GM23248 (cell line): Measurements from ENCODE around the gene TMC8. TPM values are rescaled to one million over a fixed set of nuclear protein-coding genes. Genes with fewer than 3 reads are reported as not detected.

Source experiments
- DNase-seq: peaks from one replicate; pipeline ENCODE4 v3.0.0-alpha.2; 2015
- H2AFZ ChIP-seq: fragments of 200-600 bp; sonication (generic); 2 replicates; pipeline ENCODE4 v1.6.1; 2016; ENCODE audit warnings: antibody characterized with exemption
- H3F3A ChIP-seq: fragments of 200-600 bp; sonication (generic); 2 replicates; pipeline ENCODE4 v1.6.1; 2016; ENCODE audit warnings: mild to moderate bottlenecking, antibody characterized with exemption, mixed run types; ENCODE audit not compliant: insufficient read depth
- H3K27ac ChIP-seq: fragments of 200-600 bp; sonication (generic); 2 replicates; pipeline ENCODE4 v1.5.1; 2016; ENCODE audit warnings: mild to moderate bottlenecking
- H3K27me3 ChIP-seq: fragments of 200-600 bp; sonication (generic); replicated peaks from 2 replicates; pipeline ENCODE4 v1.6.1; 2016; ENCODE audit warnings: mild to moderate bottlenecking; ENCODE audit not compliant: insufficient read depth
- H3K36me3 ChIP-seq: fragments of 200-600 bp; sonication (generic); 2 replicates; pipeline ENCODE4 v1.6.1; 2016; ENCODE audit warnings: low read depth, mild to moderate bottlenecking
- H3K4me1 ChIP-seq: fragments of 200-600 bp; sonication (generic); 2 replicates; pipeline ENCODE4 v1.6.1; 2016; ENCODE audit warnings: mild to moderate bottlenecking; ENCODE audit not compliant: insufficient read depth
- H3K4me2 ChIP-seq: fragments of 200-600 bp; sonication (generic); one replicate; pipeline ENCODE4 v1.6.1; 2016; ENCODE audit warnings: mild to moderate bottlenecking; ENCODE audit not compliant: unreplicated experiment
- H3K4me3 ChIP-seq: fragments of 200-600 bp; sonication (generic); 2 replicates; pipeline ENCODE4 v1.5.1; 2016; ENCODE audit warnings: mild to moderate bottlenecking
- H3K79me2 ChIP-seq: fragments of 200-600 bp; sonication (generic); 2 replicates; pipeline ENCODE4 v1.6.1; 2016; ENCODE audit warnings: mild to moderate bottlenecking; ENCODE audit not compliant: insufficient read depth
- H3K9ac ChIP-seq: fragments of 200-600 bp; sonication (generic); 2 replicates; pipeline ENCODE4 v1.6.1; 2016; ENCODE audit warnings: mild to moderate bottlenecking
- H3K9me2 ChIP-seq: fragments of 200-600 bp; sonication (generic); 2 replicates; pipeline ENCODE4 v1.6.1; 2016; ENCODE audit warnings: mixed run types, mild to moderate bottlenecking, moderate library complexity; ENCODE audit not compliant: insufficient read depth
- H3K9me3 ChIP-seq: fragments of 200-600 bp; sonication (generic); one replicate; pipeline ENCODE4 v1.6.1; 2017; ENCODE audit warnings: low read depth
- H4K20me1 ChIP-seq: fragments of 200-600 bp; sonication (generic); 2 replicates; pipeline ENCODE4 v1.6.0; 2016; ENCODE audit not compliant: insufficient read depth
- EZH2 ChIP-seq: fragments of 200-600 bp; sonication (generic); IDR thresholded peaks from 2 replicates; pipeline ENCODE4 v1.6.1; 2018; ENCODE audit warnings: antibody characterized with exemption, mild to moderate bottlenecking; ENCODE audit not compliant: insufficient read depth, poor library complexity, severe bottlenecking
- EZH2phosphoT487 ChIP-seq: fragments of 200-600 bp; sonication (generic); IDR thresholded peaks from 2 replicates; pipeline ENCODE4 v1.6.1; 2018; ENCODE audit warnings: antibody characterized with exemption, moderate library complexity, mild to moderate bottlenecking, low read depth; ENCODE audit not compliant: insufficient read depth
- WGBS, 2 experiments: methylation state at CpG; one replicate each; pipeline ENCODE4 v1.1.6; 2015 to 2017; ENCODE audit warnings: low lambda C conversion rate in 2 of 2, low coverage in 1 of 2; ENCODE audit errors: missing lambda C conversion rate in 2 of 2; 5-methylcytosine and 5-hydroxymethylcytosine counted together
- in situ Hi-C: fragments of 300-500 bp; cut with MboI; formaldehyde crosslinking; loops from 2 replicates; pipeline ENCODE4 v1.15.0; 2020
- polyA plus RNA-seq: library from polyadenylated mRNA; unstranded; fragments of >200 nt; fragmentation: Nextera tagmentation; extraction: Ambion mirVana; gene quantifications from 2 replicates; pipeline ENCODE4 v1.2.1, GENCODE V29; 2016
- total RNA-seq: library from RNA; depleted of rRNA; stranded (reverse); fragments of >200 nt; shearing (Covaris generic); gene quantifications from 2 replicates; pipeline ENCODE4 v1.2.3, GENCODE V29; 2014

The TMC8 gene
- total and polyA plus RNA-seq, 2 experiments from 2014 or later: not detected

DNA sequence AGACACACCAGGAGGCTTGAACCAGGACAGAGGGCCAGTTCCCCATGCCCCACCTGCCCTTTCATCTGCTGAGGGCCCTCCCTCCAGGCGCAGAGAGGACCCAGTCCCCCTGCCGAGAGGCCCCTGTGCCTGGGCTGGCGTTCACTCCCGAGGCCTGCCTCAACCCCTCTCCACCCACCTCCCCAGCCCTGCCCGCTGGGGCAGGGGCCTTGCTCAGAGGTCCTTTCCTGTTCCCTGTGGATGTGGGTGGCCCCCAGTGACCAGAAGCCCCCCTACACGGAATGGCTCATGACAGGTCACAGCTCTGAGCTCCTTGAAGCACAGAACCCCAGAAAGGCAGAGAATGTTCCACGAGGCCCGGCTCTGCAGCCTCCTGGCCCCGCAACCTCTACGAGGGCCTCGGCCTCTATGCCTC lies 8.8 kb upstream of the TMC8 start:
- Histone ChIP-seq H3K4me3 (no peak overlapping the region), H3K27me3 (no peaks in the 10 kb centered on the region), H2AFZ (no peak overlapping the region), H3K9me2 (no peaks in the 10 kb centered on the region), H3K4me1 (no peaks in the 10 kb centered on the region), H3K4me2 (no peak overlapping the region), H3K36me3 (no peaks in the 10 kb centered on the region), H4K20me1 (no peaks in the 10 kb centered on the region), H3K79me2 (no peaks in the 10 kb centered on the region), H3K27ac (no peak overlapping the region), H3F3A (no peaks in the 10 kb centered on the region), H3K9ac (no peak overlapping the region), H3K9me3 (no peaks in the 10 kb centered on the region)
- in situ Hi-C loops: no loop called here
- no peak for DNase-seq
- 78 to 86% methylated on average over 7 to 11 of the region's 11 CpGs for WGBS, 2 experiments
- TF ChIP-seq EZH2: no peak
- TF ChIP-seq EZH2phosphoT487: no peak

GRCh38 chr17:78122216-78122930 lies 8.2 kb upstream of the TMC8 start:
- in situ Hi-C loops: no loop called here

GRCh38 chr17:78122931-78123249 lies 7.7 kb upstream of the TMC8 start:
- no peak for DNase-seq
- 65 to 79% methylated on average over 4 of the region's 4 CpGs for WGBS, 2 experiments
- Histone ChIP-seq H3K36me3 (no peaks in the 10 kb centered on the region), H3K4me3 (no peak overlapping the region), H3K4me2 (no peak overlapping the region), H3K9me3 (no peaks in the 10 kb centered on the region), H3K27me3 (peaks cover 8% of the 10 kb centered on the region), H3K79me2 (no peaks in the 10 kb centered on the region), H3K4me1 (no peaks in the 10 kb centered on the region), H4K20me1 (no peaks in the 10 kb centered on the region), H3K9ac (no peak overlapping the region), H3F3A (no peaks in the 10 kb centered on the region), H2AFZ (no peak overlapping the region), H3K27ac (no peak overlapping the region), H3K9me2 (no peaks in the 10 kb centered on the region)
- no peak for TF ChIP-seq EZH2phosphoT487
- TF ChIP-seq EZH2: no peak
- in situ Hi-C loops: no loop called here

More at GRCh38 chr17:78122216-78122930, 8.2 kb upstream of the TMC8 start:
- no peaks in the 10 kb centered on the region for H3K9me3 ChIP-seq
- no peak overlapping the region for H2AFZ ChIP-seq
- H3K27ac ChIP-seq: no peak overlapping the region
- H4K20me1 ChIP-seq: no peaks in the 10 kb centered on the region
- H3K4me3 ChIP-seq: no peak overlapping the region
- H3K27me3 ChIP-seq: peaks cover 3% of the 10 kb centered on the region
- DNase-seq: no peak
- no peak overlapping the region for H3K9ac ChIP-seq
- no peaks in the 10 kb centered on the region for H3K4me1 ChIP-seq
- H3K79me2 ChIP-seq: no peaks in the 10 kb centered on the region
- 80% methylated on average over 20 to 23 of the region's 23 CpGs for WGBS, 2 experiments
- no peak overlapping the region for H3K4me2 ChIP-seq
- H3F3A ChIP-seq: no peaks in the 10 kb centered on the region
- H3K36me3 ChIP-seq: no peaks in the 10 kb centered on the region
- H3K9me2 ChIP-seq: no peaks in the 10 kb centered on the region
- TF ChIP-seq EZH2phosphoT487: no peak
- no peak for TF ChIP-seq EZH2

DNA sequence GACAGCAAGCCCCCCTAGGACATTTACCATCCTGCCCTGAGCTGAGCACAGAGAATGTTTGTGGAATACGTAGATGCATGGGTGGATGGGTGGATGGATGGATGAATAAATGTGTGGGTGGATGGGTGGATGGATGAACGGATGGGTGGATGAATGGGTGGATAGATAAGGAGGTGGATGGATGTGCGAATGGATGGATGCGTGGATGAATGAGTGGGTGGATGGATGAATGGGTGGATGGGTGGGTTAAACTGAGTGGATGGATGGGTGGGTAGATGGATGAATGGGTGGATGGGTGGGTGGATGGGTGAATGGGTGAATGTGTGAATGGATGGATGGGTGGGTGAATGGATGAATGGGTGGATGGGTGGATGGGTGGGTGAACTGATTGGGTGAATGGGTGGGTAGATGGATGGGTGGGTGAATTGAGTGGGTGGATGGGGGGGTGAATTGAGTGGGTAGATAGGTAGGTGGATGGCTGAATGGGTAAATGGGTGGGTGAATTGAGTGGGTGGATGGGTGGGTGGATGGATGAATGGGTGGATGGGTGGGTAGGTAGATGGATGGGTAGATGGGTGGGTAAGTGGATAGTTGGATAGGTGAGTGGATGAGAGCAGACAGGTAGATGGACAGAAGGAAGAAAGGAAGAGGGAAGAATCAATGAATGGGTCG lies 7.2 kb upstream of the TMC8 start:
- Histone ChIP-seq H4K20me1 (no peaks in the 10 kb centered on the region), H3K79me2 (no peaks in the 10 kb centered on the region), H3K9ac (no peak overlapping the region), H3F3A (no peaks in the 10 kb centered on the region), H2AFZ (no peak overlapping the region), H3K9me2 (no peaks in the 10 kb centered on the region), H3K9me3 (no peaks in the 10 kb centered on the region), H3K4me1 (no peaks in the 10 kb centered on the region), H3K4me3 (no peak overlapping the region), H3K27me3 (peaks cover 14% of the 10 kb centered on the region), H3K27ac (no peak overlapping the region), H3K36me3 (no peaks in the 10 kb centered on the region), H3K4me2 (no peak overlapping the region)
- WGBS, 2 experiments: 87% methylated on average over 5 of the region's 5 CpGs
- no peak for TF ChIP-seq EZH2phosphoT487
- TF ChIP-seq EZH2: no peak
- in situ Hi-C loops: no loop called here
- DNase-seq: no peak
